GM21786 (cell line): ENCODE results near the gene CELA2B.
"Not testable (repeated sequence)": the region's sequence is repeated elsewhere in the genome, so short reads cannot be mapped to it uniquely, and the experiment has no call there.

Experiments
- ATAC-seq: cut with Tn5 transposase; IDR thresholded peaks from one replicate; pipeline ENCODE4 v1.9.1; 2021; ENCODE audit not compliant: unreplicated experiment

The CELA2B gene

DNA sequence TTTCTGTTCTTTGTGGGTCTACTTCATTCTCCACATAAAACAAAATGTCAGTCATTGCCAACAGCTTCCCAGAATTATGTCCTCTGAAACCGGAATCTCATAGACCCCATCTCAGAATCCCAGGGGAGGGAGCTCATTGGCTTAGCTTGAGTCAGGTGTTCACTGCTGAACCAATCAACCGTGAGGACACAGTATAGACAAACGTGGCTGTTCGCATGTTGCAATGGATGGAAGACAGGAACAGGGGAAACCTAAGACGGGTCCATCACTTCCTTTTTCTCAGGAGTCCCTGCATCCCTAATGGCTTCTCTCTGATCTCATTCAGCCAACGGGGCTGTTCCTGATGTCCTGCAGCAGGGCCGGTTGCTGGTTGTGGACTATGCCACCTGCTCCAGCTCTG lies 10.2 kb upstream of the CELA2B start:
- ATAC-seq: no peak

GRCh38 chr1:15466955-15467625 lies 8.8 kb upstream of the CELA2B start:
- ATAC-seq: not testable (repeated sequence)

- no peak for ATAC-seq
Observed at GRCh38 chr1:15468145-15468544, 7.8 kb upstream of the CELA2B start.

DNA sequence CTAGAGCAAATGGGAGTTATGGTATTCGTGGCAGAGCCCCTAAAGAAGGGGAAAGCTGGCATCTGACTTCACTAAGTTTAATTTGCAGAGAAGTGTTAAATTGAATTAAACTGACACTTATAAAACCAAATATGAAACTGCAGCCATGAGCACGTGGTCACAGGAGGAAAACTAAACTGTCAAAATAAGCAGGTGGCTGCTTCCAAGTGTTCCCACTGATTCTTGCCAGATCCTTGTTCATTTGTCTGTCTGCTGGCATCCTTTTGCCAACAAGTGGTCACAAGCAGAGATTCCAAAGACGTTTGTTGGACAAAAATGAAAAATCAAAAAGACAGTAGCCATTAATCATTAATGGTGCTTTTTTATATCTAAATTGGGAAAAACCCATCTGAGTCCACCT lies 6.5 kb upstream of the CELA2B start:
- no peak for ATAC-seq

DNA sequence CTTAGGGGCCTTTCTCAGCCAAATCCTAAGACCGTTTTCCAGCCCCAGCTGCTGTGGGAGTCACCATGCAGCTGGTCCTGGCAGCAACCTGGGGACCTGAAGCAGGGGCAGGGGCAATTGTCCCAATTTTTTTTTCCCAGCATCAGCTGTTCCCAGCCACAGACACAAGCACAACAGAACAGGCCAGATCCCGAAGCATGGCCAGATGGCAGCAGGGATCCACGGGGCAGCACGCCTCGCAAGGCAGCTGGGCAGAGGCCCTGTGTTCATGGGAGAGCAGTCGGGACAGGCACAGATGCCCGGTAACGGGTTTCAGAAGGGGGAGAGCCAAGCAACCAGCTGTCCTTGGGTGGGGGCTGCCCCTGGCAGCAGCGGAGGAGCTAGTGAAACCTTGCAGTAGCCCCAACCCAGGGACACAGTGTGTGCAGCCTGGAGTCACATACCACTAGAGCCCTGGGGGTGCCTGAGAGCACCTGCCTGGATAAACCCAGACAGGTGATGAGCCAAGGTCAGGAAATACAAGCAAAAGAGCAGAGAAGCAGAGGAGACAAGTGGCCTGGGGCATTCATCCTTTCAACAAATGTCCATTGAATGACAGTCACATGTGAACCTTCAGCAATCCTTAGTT lies 6.0 kb upstream of the CELA2B start:
- ATAC-seq: not testable (repeated sequence)

GRCh38 chr1:15471067-15471466 lies 4.8 kb upstream of the CELA2B start:
- ATAC-seq: not testable (repeated sequence)

GRCh38 chr1:15471723-15472122 lies 4.2 kb upstream of the CELA2B start:
- ATAC-seq: not testable (repeated sequence)

- ATAC-seq: no peak
Observed at GRCh38 chr1:15472587-15472986, 3.3 kb upstream of the CELA2B start.

- no peak for ATAC-seq
Observed at GRCh38 chr1:15476927-15477326, 1.0 kb downstream of the CELA2B start.

DNA sequence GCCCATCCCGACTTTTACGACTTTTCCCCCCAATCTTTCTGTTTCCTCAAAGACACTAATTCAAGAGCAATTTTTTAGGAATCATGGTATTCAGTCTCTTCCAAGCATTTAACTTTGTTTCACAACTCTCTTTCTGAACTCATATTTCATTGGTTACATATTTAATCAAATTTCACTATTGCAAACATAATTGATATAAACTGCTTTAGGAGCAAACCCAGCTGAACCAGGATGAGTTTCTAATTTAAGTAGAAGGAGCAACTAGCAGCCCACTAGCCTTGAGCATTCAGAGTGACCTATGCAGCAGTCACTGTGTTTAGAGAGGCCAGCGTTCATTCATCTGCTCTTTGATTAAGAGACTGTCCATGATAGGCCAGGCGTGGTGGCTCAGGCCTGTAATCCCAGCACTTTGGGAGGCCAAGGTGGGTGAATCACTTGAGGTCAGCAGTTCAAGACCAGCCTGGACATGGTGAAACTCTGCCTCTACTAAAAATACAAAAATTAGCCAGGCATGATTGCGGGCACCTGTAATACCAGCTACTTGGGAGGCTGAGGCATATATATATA lies 1.8 kb downstream of the CELA2B start:
- no peak for ATAC-seq

- ATAC-seq: no peak
Observed at GRCh38 chr1:15479654-15480347, 3.9 kb downstream of the CELA2B start.

DNA sequence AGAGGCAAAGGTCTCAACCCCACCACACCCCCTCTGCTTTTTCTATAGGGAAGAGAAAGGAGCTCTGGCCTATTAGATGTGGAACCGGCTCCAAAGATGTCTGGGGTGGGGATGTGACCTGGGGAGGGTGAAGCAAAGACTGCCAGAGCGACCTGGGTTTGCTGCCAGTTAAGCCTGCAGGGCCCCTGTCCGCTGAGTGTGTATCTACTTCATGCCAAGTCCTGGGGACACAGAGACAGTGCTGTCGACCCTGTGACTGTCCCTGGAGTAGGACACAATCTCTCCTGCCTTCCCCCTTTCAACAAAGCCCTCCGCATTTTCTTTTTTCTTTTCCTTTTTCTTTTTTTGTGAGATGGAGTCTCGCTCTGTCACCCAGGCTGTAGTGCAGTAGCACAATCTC lies 6.6 kb downstream of the CELA2B start:
- ATAC-seq: not testable (repeated sequence)

DNA sequence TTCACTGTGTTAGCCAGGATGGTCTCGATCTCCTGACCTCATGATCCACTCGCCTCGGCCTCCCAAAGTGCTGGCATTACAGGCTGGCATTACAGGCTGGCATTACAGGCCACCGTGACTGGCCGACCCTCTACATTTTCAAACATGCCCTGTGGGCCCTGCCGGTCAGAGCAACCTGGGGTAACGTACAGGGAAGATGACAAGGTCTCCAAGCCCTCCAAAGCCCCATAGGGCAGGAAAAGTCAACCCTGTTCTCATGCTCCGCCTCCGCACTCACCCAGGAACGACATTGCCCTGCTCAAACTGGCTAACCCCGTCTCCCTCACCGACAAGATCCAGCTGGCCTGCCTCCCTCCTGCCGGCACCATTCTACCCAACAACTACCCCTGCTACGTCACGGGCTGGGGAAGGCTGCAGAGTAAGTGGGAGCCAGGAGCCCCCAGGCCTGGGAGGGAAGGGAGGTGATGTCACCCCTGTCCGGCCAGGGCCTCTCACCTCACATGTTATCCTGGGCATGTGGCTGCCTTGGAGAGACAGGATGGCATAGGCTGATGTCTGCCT lies 7.2 kb downstream of the CELA2B start:
- not testable (repeated sequence) for ATAC-seq

DNA sequence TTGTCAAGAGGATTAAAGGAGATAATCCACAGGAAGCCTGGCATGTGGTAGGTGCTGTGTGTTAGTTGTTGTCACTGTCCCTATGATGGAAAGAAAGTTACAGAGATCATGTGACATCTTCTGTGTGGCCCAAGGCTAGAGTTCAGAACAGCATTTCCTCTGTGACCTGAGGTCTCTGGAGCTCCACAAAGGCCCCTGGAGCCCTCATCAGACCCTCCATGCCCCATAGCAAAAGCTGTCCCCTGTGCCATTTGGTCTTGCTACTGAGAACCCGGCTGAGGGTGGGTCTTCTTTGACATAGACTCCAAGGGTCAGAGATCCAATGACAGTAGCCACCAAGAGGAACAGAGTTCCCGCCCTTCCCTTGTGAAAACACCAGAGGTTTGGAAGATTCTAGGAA lies 8.1 kb downstream of the CELA2B start:
- ATAC-seq: no peak

GRCh38 chr1:15484443-15484842 lies 8.5 kb downstream of the CELA2B start:
- not testable (repeated sequence) for ATAC-seq

DNA sequence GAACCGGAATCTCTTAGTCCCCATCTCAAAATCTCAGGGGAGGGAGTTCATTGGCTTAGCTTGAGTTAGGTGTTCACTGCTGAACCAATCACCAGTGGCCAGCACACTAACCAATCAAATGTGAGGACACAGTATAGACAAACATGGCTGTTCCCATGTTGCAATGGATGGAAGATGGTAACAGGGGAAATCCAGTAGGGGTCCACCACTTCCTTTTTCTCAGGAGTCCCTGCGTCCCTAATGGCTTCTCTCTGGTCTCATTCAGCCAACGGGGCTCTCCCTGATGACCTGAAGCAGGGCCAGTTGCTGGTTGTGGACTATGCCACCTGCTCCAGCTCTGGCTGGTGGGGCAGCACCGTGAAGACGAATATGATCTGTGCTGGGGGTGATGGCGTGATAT lies 9.7 kb downstream of the CELA2B start:
- no peak for ATAC-seq

DNA sequence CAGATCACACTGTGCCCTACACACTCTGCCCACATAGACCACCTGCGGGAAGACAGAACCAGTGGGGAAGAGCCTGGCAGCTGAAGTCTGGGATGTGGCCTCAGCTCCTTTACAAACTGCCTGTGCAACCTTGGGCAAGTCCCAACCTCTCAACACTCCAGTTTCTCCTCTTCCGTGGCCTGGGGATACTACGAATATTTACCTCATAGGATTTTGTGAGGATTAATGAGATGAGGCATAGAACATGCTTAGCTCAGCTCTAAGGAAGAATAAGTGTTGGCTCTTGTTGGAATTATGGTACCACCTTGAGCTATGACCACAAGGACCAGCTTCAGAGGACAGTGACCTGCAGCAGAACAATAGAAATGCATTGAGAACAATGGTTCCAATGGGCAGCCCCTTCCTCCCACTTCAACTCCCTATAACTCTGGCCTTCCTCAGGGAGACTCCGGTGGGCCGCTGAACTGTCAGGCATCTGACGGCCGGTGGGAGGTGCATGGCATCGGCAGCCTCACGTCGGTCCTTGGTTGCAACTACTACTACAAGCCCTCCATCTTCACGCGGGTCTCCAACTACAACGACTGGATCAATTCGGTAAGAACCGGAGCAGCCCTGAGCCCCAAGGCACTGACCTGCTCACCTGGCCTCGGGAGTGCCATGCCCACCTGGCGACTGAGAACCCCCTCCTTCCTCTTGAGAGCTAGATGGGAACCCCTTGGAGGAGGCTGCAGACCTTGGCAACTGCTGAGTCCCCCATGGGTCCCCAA lies 11.1 kb downstream of the CELA2B start:
- not testable (repeated sequence) for ATAC-seq

GRCh38 chr1:15488371-15488770 lies 12.5 kb downstream of the CELA2B start:
- ATAC-seq: no peak

GRCh38 chr1:15489052-15489736 lies 13.3 kb downstream of the CELA2B start:
- no peak for ATAC-seq

GRCh38 chr1:15491010-15491409 lies 15.1 kb downstream of the CELA2B start:
- ATAC-seq: not testable (repeated sequence)
